Measurements from ENCODE around the gene KRT31.
"Not testable (repeated sequence)": the region's sequence is repeated elsewhere in the genome, so short reads cannot be mapped to it uniquely, and the experiment has no call there.

The KRT31 gene

DNA sequence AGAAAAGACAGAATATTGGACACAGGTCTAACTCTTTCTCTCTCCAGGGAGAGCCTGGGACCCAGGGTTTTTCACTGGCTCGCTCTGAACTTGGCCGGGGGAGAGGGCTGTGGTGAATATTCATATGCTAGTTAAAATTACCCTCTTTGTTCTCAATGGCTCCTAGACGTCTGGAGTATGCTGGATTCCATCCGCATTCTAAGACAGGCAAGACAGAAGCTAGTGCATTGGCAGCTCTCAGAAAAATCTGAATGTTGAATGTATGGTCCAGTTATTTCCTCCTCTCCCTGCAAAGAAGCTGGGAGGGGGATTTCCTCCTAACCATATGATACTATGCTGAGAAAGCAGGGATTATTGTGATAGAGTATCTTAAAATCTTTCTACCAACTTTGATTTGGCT lies 9.7 kb downstream of the KRT31 start:
- no peaks in the 10 kb centered on the region for H3K79me2 ChIP-seq (ENCODE audit: insufficient read depth, low read length)
- H3K4me2 ChIP-seq (ENCODE audit: insufficient read depth, low read length) = no peak overlapping the region
- H4K20me1 ChIP-seq (ENCODE audit: insufficient read depth, low read length) = no peaks in the 10 kb centered on the region
- H3K4me3 ChIP-seq (ENCODE audit: low read depth in 1 of 2, low read length in 2 of 2) = no peak overlapping the region
- no peak overlapping the region for H2AFZ ChIP-seq (ENCODE audit: low read depth, low read length)
- peaks cover 5% of the 10 kb centered on the region for H3K27me3 ChIP-seq (ENCODE audit: insufficient read depth, low read length, poor library complexity)
- no peak for ATAC-seq (ENCODE audit: insufficient read depth, low read depth)
- DNase-seq = no peak
- no peaks in the 10 kb centered on the region for H3K4me1 ChIP-seq (ENCODE audit: insufficient read depth, low read length)
- no peak overlapping the region for H3K27ac ChIP-seq (ENCODE audit: low read length)
- TF ChIP-seq EZH2 (IDR thresholded peaks at IDR 0.05; ENCODE audit: borderline replicate concordance, low read depth, low read length, severe bottlenecking) (no peak), CTCF (IDR thresholded peaks at IDR 0.05; ENCODE audit: borderline replicate concordance, extremely low read depth, low read length, poor library complexity, severe bottlenecking) (no peak)
- H3K36me3 ChIP-seq (ENCODE audit: insufficient read depth, low read length) = no peaks in the 10 kb centered on the region
- no peak overlapping the region for H3K9ac ChIP-seq (ENCODE audit: low read depth, low read length)
- H3K9me3 ChIP-seq (ENCODE audit: insufficient read depth, low read length, severe bottlenecking) = peaks cover 3% of the 10 kb centered on the region

DNA sequence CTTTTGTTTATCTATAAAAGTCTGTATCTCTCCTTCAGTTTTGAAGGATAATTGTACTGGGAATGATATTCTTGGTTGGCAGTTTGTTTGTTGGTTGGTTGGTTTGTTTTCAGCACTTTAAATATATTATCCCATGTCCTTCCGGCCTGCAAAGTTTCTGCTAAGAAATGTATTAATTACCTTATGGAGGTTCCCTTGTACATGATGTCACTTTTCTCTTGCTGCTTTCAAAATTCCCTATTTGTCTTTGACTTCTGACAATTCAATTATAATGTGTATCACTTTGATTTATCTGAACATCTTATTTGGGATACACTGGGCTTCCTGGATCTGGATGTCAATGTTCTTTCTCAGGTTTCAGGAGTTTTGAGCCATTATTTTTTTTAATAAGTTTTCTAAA lies 11.2 kb downstream of the KRT31 start:
- no peak overlapping the region for H3K4me3 ChIP-seq (ENCODE audit: low read depth in 1 of 2, low read length in 2 of 2)
- no peaks in the 10 kb centered on the region for H3K79me2 ChIP-seq (ENCODE audit: insufficient read depth, low read length)
- H3K36me3 ChIP-seq (ENCODE audit: insufficient read depth, low read length) = no peaks in the 10 kb centered on the region
- no peaks in the 10 kb centered on the region for H3K4me1 ChIP-seq (ENCODE audit: insufficient read depth, low read length)
- no peak overlapping the region for H2AFZ ChIP-seq (ENCODE audit: low read depth, low read length)
- ATAC-seq (ENCODE audit: insufficient read depth, low read depth) (no peak), DNase-seq (no peak)
- H3K27ac ChIP-seq (ENCODE audit: low read length) = no peak overlapping the region
- H4K20me1 ChIP-seq (ENCODE audit: insufficient read depth, low read length) = no peaks in the 10 kb centered on the region
- H3K4me2 ChIP-seq (ENCODE audit: insufficient read depth, low read length) = no peak overlapping the region
- H3K9ac ChIP-seq (ENCODE audit: low read depth, low read length) = no peak overlapping the region
- H3K9me3 ChIP-seq (ENCODE audit: insufficient read depth, low read length, severe bottlenecking) = peaks cover 3% of the 10 kb centered on the region
- TF ChIP-seq EZH2 (IDR thresholded peaks at IDR 0.05; ENCODE audit: borderline replicate concordance, low read depth, low read length, severe bottlenecking) (no peak), CTCF (IDR thresholded peaks at IDR 0.05; ENCODE audit: borderline replicate concordance, extremely low read depth, low read length, poor library complexity, severe bottlenecking) (no peak)
- peaks cover 4% of the 10 kb centered on the region for H3K27me3 ChIP-seq (ENCODE audit: insufficient read depth, low read length, poor library complexity)

GRCh38 chr17:41383690-41384089 lies 13.7 kb downstream of the KRT31 start:
- Histone ChIP-seq H3K27me3 (ENCODE audit: insufficient read depth, low read length, poor library complexity) (peaks cover 4% of the 10 kb centered on the region), H2AFZ (ENCODE audit: low read depth, low read length) (no peak overlapping the region), H3K4me1 (ENCODE audit: insufficient read depth, low read length) (no peaks in the 10 kb centered on the region), H4K20me1 (ENCODE audit: insufficient read depth, low read length) (no peaks in the 10 kb centered on the region), H3K9ac (ENCODE audit: low read depth, low read length) (no peak overlapping the region), H3K9me3 (ENCODE audit: insufficient read depth, low read length, severe bottlenecking) (peaks cover 3% of the 10 kb centered on the region), H3K4me2 (ENCODE audit: insufficient read depth, low read length) (no peak overlapping the region), H3K27ac (ENCODE audit: low read length) (no peak overlapping the region), H3K36me3 (ENCODE audit: insufficient read depth, low read length) (no peaks in the 10 kb centered on the region), H3K79me2 (ENCODE audit: insufficient read depth, low read length) (no peaks in the 10 kb centered on the region), H3K4me3 (ENCODE audit: low read depth in 1 of 2, low read length in 2 of 2) (no peak overlapping the region)
- DNase-seq (no peak), ATAC-seq (ENCODE audit: insufficient read depth, low read depth) (no peak)
- TF ChIP-seq CTCF (IDR thresholded peaks at IDR 0.05; ENCODE audit: borderline replicate concordance, extremely low read depth, low read length, poor library complexity, severe bottlenecking) (no peak), EZH2 (IDR thresholded peaks at IDR 0.05; ENCODE audit: borderline replicate concordance, low read depth, low read length, severe bottlenecking) (no peak)

DNA sequence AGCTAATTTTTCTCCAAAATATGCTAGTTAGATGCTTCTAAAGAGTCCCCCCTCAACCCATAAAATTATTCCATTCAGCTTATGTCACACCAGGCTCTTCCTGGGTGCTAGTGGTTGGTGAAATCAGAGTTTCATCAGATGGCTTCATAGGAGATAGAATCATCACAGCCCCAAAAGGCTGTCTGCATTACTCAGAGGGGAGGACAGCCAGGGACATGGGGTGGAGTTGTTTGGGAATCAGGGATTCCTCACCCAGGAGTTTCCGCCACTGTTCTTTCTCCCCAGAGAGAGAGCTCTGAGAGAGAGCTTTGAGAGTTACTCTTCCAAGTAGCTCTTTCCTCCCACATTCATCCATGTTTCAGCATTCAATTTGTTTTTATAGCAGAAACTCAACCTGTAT lies 15.0 kb downstream of the KRT31 start:
- H3K36me3 ChIP-seq (ENCODE audit: insufficient read depth, low read length) = no peaks in the 10 kb centered on the region
- ATAC-seq (ENCODE audit: insufficient read depth, low read depth) (no peak), DNase-seq (no peak)
- H3K27ac ChIP-seq (ENCODE audit: low read length) = no peak overlapping the region
- H3K4me1 ChIP-seq (ENCODE audit: insufficient read depth, low read length) = no peaks in the 10 kb centered on the region
- no peaks in the 10 kb centered on the region for H4K20me1 ChIP-seq (ENCODE audit: insufficient read depth, low read length)
- no peak overlapping the region for H2AFZ ChIP-seq (ENCODE audit: low read depth, low read length)
- H3K79me2 ChIP-seq (ENCODE audit: insufficient read depth, low read length) = no peaks in the 10 kb centered on the region
- no peak overlapping the region for H3K4me3 ChIP-seq (ENCODE audit: low read depth in 1 of 2, low read length in 2 of 2)
- no peak overlapping the region for H3K9ac ChIP-seq (ENCODE audit: low read depth, low read length)
- peaks cover 3% of the 10 kb centered on the region for H3K9me3 ChIP-seq (ENCODE audit: insufficient read depth, low read length, severe bottlenecking)
- TF ChIP-seq CTCF (IDR thresholded peaks at IDR 0.05; ENCODE audit: borderline replicate concordance, extremely low read depth, low read length, poor library complexity, severe bottlenecking) (no peak), EZH2 (IDR thresholded peaks at IDR 0.05; ENCODE audit: borderline replicate concordance, low read depth, low read length, severe bottlenecking) (no peak)
- no peak overlapping the region for H3K4me2 ChIP-seq (ENCODE audit: insufficient read depth, low read length)
- H3K27me3 ChIP-seq (ENCODE audit: insufficient read depth, low read length, poor library complexity) = peaks cover under 1% of the 10 kb centered on the region

- H2AFZ ChIP-seq (ENCODE audit: low read depth, low read length); H3K27me3 ChIP-seq (ENCODE audit: insufficient read depth, low read length, poor library complexity); H3K36me3 ChIP-seq (ENCODE audit: insufficient read depth, low read length); DNase-seq; H3K4me1 ChIP-seq (ENCODE audit: insufficient read depth, low read length); H3K9ac ChIP-seq (ENCODE audit: low read depth, low read length); ATAC-seq (ENCODE audit: insufficient read depth, low read depth); H3K4me3 ChIP-seq (ENCODE audit: low read depth in 1 of 2, low read length in 2 of 2); H3K27ac ChIP-seq (ENCODE audit: low read length); H3K9me3 ChIP-seq (ENCODE audit: insufficient read depth, low read length, severe bottlenecking); H3K4me2 ChIP-seq (ENCODE audit: insufficient read depth, low read length); H3K79me2 ChIP-seq (ENCODE audit: insufficient read depth, low read length); H4K20me1 ChIP-seq (ENCODE audit: insufficient read depth, low read length): not testable (repeated sequence)
Measured at GRCh38 chr17:41381943-41382342, 15.5 kb downstream of the KRT31 start, which contains the start of gene KRT34. Gene KRT34, minus strand, starts transcription at chr17:41382306. Its CDS starts 60 bp downstream, at chr17:41382246.
